Panc1 (cell line): ENCODE measurements around the gene TCEANC2. TPM values are rescaled to one million over a fixed set of nuclear protein-coding genes. Genes with fewer than 3 reads are reported as not detected.

Experiments used
- ATAC-seq: fragments of 200-7000 bp; cut with Tn5 transposase; 2 replicates; pipeline ENCODE4 v1.9.1; 2020; ENCODE audit warnings: mild to moderate bottlenecking, moderate library complexity
- BruUV-seq: library from RNA; stranded (reverse); fragments of 400-500 nt; replicated peaks from 2 replicates; lab custom pipeline; 2021; lab: Mats Ljungman, UMichigan
- CTCF ChIA-PET: fragments of 300-600 bp; sonication (Branson Sonifier 250); formaldehyde crosslinking; loops from one replicate; lab custom pipeline; 2022; ENCODE audit warnings: antibody characterized with exemption; lab: Charles Lee
- POLR2A ChIA-PET: fragments of 300-600 bp; sonication (Branson Sonifier 250); formaldehyde crosslinking; loops from one replicate; lab custom pipeline; 2022; ENCODE audit warnings: antibody characterized with exemption; lab: Charles Lee
- DNase-seq: peaks from one replicate; pipeline ENCODE4 v3.0.0-alpha.2; 2010; ENCODE audit warnings: low read depth, low spot score
- H3K27ac ChIP-seq: 2 replicates; pipeline ENCODE4 v1.5.1; 2011; ENCODE audit warnings: mild to moderate bottlenecking, low read length, inconsistent platforms
- H3K27me3 ChIP-seq: fragments of 200-500 bp; sonication (Bioruptor generic); 2 replicates; pipeline ENCODE4 v1.6.0; 2014; ENCODE audit warnings: low read length, inconsistent platforms; ENCODE audit not compliant: control insufficient read depth, insufficient read depth
- H3K36me3 ChIP-seq: fragments of 200-500 bp; sonication (Bioruptor generic); 2 replicates; pipeline ENCODE4 v1.5.1; 2014; ENCODE audit warnings: inconsistent platforms, mild to moderate bottlenecking, low read length, moderate library complexity; ENCODE audit not compliant: control insufficient read depth, insufficient read depth
- H3K4me1 ChIP-seq: 2 replicates; pipeline ENCODE4 v1.5.1; 2011; ENCODE audit warnings: inconsistent platforms, mild to moderate bottlenecking, low read length, moderate library complexity; ENCODE audit not compliant: control insufficient read depth, insufficient read depth
- H3K4me3 ChIP-seq, 2 experiments: 2 replicates each; pipeline ENCODE4 v1.5.1; 2011 to 2012; ENCODE audit warnings: low read depth in 2 of 2, low read length in 2 of 2, mild to moderate bottlenecking in 2 of 2, inconsistent platforms in 1 of 2, moderate library complexity in 1 of 2
- H3K9me3 ChIP-seq: fragments of 200-500 bp; sonication (Bioruptor generic); 2 replicates; pipeline ENCODE4 v1.5.1; 2014; ENCODE audit warnings: low read depth, mild to moderate bottlenecking, inconsistent platforms, low read length, moderate library complexity; ENCODE audit not compliant: control insufficient read depth, insufficient read depth
- POLR2AphosphoS5 ChIP-seq: IDR thresholded peaks from 2 replicates; pipeline ENCODE4 v1.6.1; 2012; ENCODE audit warnings: mild to moderate bottlenecking, low read depth, low read length, moderate library complexity
- SIN3A ChIP-seq: IDR thresholded peaks from 2 replicates; pipeline ENCODE4 v1.6.1; 2012; ENCODE audit warnings: low read depth, mild to moderate bottlenecking, low read length, moderate library complexity, borderline replicate concordance; ENCODE audit not compliant: insufficient read depth
- TCF7L2 ChIP-seq: IDR thresholded peaks from 2 replicates; pipeline ENCODE4 v1.6.1; 2011; ENCODE audit warnings: mild to moderate bottlenecking, low read depth, low read length, inconsistent platforms
- in situ Hi-C: cut with HindIII; loops from 2 replicates; pipeline ENCODE4 v1.10.0; 2016; ENCODE audit warnings: low sequenced_read_pairs, low pct_unique_long_range_greater_than_20kb
- intact Hi-C: fragments of 100-400 bp; cut with micrococcal nuclease; formaldehyde crosslinking; loops from one replicate; pipeline ENCODE4 v1.10.0; 2022; ENCODE audit not compliant: unreplicated experiment
- total RNA-seq: library from RNA; stranded (reverse); gene quantifications from one replicate; pipeline ENCODE4 v1.2.1, GENCODE V29; 2021; ENCODE audit not compliant: unreplicated experiment
- TF ChIP-seq, protein P1 (sequence below): fragments of 450-650 bp; IDR thresholded peaks from 2 replicates; pipeline ENCODE4 v1.5.1; 2017; ENCODE audit warnings: mild to moderate bottlenecking
- TF ChIP-seq, protein P2 (sequence below), 2 experiments: IDR thresholded peaks; 2 replicates each; pipeline ENCODE4 v1.6.1; 2011 to 2012; ENCODE audit warnings: low read depth in 2 of 2, control low read depth in 1 of 2, low read length in 1 of 2, mild to moderate bottlenecking in 1 of 2, moderate library complexity in 1 of 2; ENCODE audit not compliant: insufficient read depth in 1 of 2

TCEANC2 gene
- total RNA-seq, 1 experiment from 2014 or later: 5.1 TPM

GRCh38 chr1:54127594-54128300 is 74.3 kb downstream of the TCEANC2 start:
- no peak overlapping the region for H3K27ac ChIP-seq
- no TSS peak for BruUV-seq
- in situ Hi-C loops (no loop called here), intact Hi-C loops (no loop called here)
- no peak for ATAC-seq
- H3K4me3 ChIP-seq: no peak overlapping the region
- TF ChIP-seq, protein P1, sequence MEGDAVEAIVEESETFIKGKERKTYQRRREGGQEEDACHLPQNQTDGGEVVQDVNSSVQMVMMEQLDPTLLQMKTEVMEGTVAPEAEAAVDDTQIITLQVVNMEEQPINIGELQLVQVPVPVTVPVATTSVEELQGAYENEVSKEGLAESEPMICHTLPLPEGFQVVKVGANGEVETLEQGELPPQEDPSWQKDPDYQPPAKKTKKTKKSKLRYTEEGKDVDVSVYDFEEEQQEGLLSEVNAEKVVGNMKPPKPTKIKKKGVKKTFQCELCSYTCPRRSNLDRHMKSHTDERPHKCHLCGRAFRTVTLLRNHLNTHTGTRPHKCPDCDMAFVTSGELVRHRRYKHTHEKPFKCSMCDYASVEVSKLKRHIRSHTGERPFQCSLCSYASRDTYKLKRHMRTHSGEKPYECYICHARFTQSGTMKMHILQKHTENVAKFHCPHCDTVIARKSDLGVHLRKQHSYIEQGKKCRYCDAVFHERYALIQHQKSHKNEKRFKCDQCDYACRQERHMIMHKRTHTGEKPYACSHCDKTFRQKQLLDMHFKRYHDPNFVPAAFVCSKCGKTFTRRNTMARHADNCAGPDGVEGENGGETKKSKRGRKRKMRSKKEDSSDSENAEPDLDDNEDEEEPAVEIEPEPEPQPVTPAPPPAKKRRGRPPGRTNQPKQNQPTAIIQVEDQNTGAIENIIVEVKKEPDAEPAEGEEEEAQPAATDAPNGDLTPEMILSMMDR: no peak
- TF ChIP-seq SIN3A: no peak
- TF ChIP-seq POLR2AphosphoS5: no peak
- no peak for TF ChIP-seq TCF7L2
- TF ChIP-seq, protein P2, sequence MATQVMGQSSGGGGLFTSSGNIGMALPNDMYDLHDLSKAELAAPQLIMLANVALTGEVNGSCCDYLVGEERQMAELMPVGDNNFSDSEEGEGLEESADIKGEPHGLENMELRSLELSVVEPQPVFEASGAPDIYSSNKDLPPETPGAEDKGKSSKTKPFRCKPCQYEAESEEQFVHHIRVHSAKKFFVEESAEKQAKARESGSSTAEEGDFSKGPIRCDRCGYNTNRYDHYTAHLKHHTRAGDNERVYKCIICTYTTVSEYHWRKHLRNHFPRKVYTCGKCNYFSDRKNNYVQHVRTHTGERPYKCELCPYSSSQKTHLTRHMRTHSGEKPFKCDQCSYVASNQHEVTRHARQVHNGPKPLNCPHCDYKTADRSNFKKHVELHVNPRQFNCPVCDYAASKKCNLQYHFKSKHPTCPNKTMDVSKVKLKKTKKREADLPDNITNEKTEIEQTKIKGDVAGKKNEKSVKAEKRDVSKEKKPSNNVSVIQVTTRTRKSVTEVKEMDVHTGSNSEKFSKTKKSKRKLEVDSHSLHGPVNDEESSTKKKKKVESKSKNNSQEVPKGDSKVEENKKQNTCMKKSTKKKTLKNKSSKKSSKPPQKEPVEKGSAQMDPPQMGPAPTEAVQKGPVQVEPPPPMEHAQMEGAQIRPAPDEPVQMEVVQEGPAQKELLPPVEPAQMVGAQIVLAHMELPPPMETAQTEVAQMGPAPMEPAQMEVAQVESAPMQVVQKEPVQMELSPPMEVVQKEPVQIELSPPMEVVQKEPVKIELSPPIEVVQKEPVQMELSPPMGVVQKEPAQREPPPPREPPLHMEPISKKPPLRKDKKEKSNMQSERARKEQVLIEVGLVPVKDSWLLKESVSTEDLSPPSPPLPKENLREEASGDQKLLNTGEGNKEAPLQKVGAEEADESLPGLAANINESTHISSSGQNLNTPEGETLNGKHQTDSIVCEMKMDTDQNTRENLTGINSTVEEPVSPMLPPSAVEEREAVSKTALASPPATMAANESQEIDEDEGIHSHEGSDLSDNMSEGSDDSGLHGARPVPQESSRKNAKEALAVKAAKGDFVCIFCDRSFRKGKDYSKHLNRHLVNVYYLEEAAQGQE (IDR thresholded peaks at IDR 0.05; ENCODE audit: insufficient read depth in 1 of 2, low read depth in 2 of 2, low read length in 1 of 2): no peak
- H3K9me3 ChIP-seq: no peaks in the 10 kb centered on the region
- DNase-seq: no peak
- no peaks in the 10 kb centered on the region for H3K36me3 ChIP-seq
- CTCF ChIA-PET: no interaction called here
- no peaks in the 10 kb centered on the region for H3K4me1 ChIP-seq
- POLR2A ChIA-PET: interaction anchor here (0.6 kb wide), 1 partner anchor 75 kb away, joined by 4 read pairs; no protein-coding TSS in a partner anchor
- no peaks in the 10 kb centered on the region for H3K27me3 ChIP-seq

- DNase-seq (no peak), ATAC-seq (no peak)
- H3K4me1 ChIP-seq: no peaks in the 10 kb centered on the region
- TF ChIP-seq, protein P1: no peak
- no peak for TF ChIP-seq POLR2AphosphoS5
- TF ChIP-seq, protein P2 (IDR thresholded peaks at IDR 0.05; ENCODE audit: insufficient read depth in 1 of 2, low read depth in 2 of 2, low read length in 1 of 2): no peak
- no peak for TF ChIP-seq TCF7L2
- CTCF ChIA-PET: no interaction called here
- H3K36me3 ChIP-seq: no peaks in the 10 kb centered on the region
- no TSS peak for BruUV-seq
- POLR2A ChIA-PET: no interaction called here
- no peaks in the 10 kb centered on the region for H3K27me3 ChIP-seq
- in situ Hi-C loops: no loop called here
- intact Hi-C loops: no loop called here
- no peaks in the 10 kb centered on the region for H3K9me3 ChIP-seq
- no peak overlapping the region for H3K27ac ChIP-seq
- no peak overlapping the region for H3K4me3 ChIP-seq
Measured at GRCh38 chr1:54129858-54130257, 76.5 kb downstream of the TCEANC2 start.
